Adrenal gland (tissue), 12 donors: ENCODE data around the gene HEBP1. TPM values are rescaled to one million over a fixed set of nuclear protein-coding genes. Genes with fewer than 3 reads are reported as not detected.
A peak's percentile ranks its signal among the peaks of the same experiment; 100 is the strongest.

Experiments
- DNase-seq, 7 donors: peaks; one replicate each; pipeline ENCODE4 v3.0.0-alpha.2; 2019 to 2020
- H3K27ac ChIP-seq, 5 donors: fragments of 200-600 bp; sonication (generic) in 4 of 5; 1 replicate in 3 of 5; 2 replicates in 2 of 5; pipeline versions ENCODE4 v1.5.1 to v1.8.0; 2016 to 2020; ENCODE audit warnings: mild to moderate bottlenecking in 1 of 5
- H3K27me3 ChIP-seq: fragments of 200-600 bp; 2 replicates; pipeline ENCODE4 v1.8.0; 2021
- H3K36me3 ChIP-seq, 2 donors: fragments of 200-600 bp; replicated peaks in 1 of 2; 1 replicate in 1 of 2; 2 replicates in 1 of 2; pipeline versions ENCODE4 v1.5.1 to v1.8.0; 2018 to 2022
- H3K4me1 ChIP-seq, 2 donors: fragments of 200-600 bp; replicated peaks in 1 of 2; 1 replicate in 1 of 2; 2 replicates in 1 of 2; pipeline versions ENCODE4 v1.5.1 to v1.8.0; 2018 to 2021
- H3K4me3 ChIP-seq, 4 donors: fragments of 200-600 bp; sonication (generic) in 3 of 4; one replicate each; pipeline ENCODE4 v1.5.1; 2016 to 2018
- H3K9me3 ChIP-seq, 3 donors: fragments of 200-600 bp; sonication (generic) in 1 of 3; replicated peaks in 1 of 3; 1 replicate in 2 of 3; 2 replicates in 1 of 3; pipeline versions ENCODE4 v1.5.1 to v1.8.0; 2016 to 2021
- POLR2A ChIP-seq, 2 donors: fragments of 450-650 bp; IDR thresholded peaks; one replicate each; pipeline ENCODE4 v1.6.1; 2017; ENCODE audit warnings: antibody characterized with exemption in 2 of 2, mild to moderate bottlenecking in 2 of 2, moderate library complexity in 1 of 2
- WGBS, 4 donors: extraction: QIAGEN DNeasy Blood & Tissue Kit in 2 of 4; methylation state at CpG; one replicate each; pipeline versions ENCODE4 v1.1.5 to v1.1.7; 2013 to 2017; 5-methylcytosine and 5-hydroxymethylcytosine counted together
- intact Hi-C, 2 donors: fragments of 100-400 bp; cut with DNase I; formaldehyde crosslinking; loops; one replicate each; pipeline versions ENCODE4 v1.14.1 to v1.15.0; 2022 to 2023
- polyA plus RNA-seq, 3 donors: library from polyadenylated mRNA; stranded (reverse); fragments of 200-250 nt in 2 of 3; fragments of 350-450 nt in 1 of 3; fragmentation: Illumina TruSeq in 1 of 3; extraction: RNeasy Lipid Tissue Mini Kit (QIAGEN cat#74804) in 1 of 3; gene quantifications; one replicate each; pipeline ENCODE4 v1.2.3, GENCODE V29; 2013 to 2014
- total RNA-seq, 9 donors: library from RNA; depleted of rRNA in 4 of 9; stranded (reverse); fragments of >200 nt in 4 of 9; fragments of 120-200 nt in 1 of 9; fragmentation: NEBNext Ultra II Directional in 1 of 9; extraction: Animal tissue kit (Norgen Biotek cat#: 25700) in 1 of 9; gene quantifications; one replicate each; pipeline versions ENCODE4 v1.1.0 to v1.2.4, GENCODE V29; 2013 to 2023
- TF ChIP-seq, protein P1 (sequence below), 6 experiments: fragments of 450-650 bp in 4 of 6; fragments of 200-600 bp in 2 of 6; sonication (generic) in 1 of 6; IDR thresholded peaks; 1 replicate in 5 of 6; 2 replicates in 1 of 6; pipeline versions ENCODE4 v1.5.1 to v1.8.0; 2016 to 2021; ENCODE audit warnings: antibody characterized with exemption in 6 of 6, mild to moderate bottlenecking in 2 of 6, moderate library complexity in 1 of 6
- donor health status: healthy with polysubstance abuse.
- donor health status: Bipolar disorder and iron deficiency.
- donor health status: DM: yes; HTN: yes; CAD: no.
- donor health status: DM: no; HTN: no; CAD: no.
- donor health status: DM: no; HTN: no; CAD: no.
- donor health status: DM: yes; HTN: yes; CAD: no.

Gene HEBP1
- total and polyA plus RNA-seq, 12 donors = 34.3 to 165 (median 87.5) TPM

DNA sequence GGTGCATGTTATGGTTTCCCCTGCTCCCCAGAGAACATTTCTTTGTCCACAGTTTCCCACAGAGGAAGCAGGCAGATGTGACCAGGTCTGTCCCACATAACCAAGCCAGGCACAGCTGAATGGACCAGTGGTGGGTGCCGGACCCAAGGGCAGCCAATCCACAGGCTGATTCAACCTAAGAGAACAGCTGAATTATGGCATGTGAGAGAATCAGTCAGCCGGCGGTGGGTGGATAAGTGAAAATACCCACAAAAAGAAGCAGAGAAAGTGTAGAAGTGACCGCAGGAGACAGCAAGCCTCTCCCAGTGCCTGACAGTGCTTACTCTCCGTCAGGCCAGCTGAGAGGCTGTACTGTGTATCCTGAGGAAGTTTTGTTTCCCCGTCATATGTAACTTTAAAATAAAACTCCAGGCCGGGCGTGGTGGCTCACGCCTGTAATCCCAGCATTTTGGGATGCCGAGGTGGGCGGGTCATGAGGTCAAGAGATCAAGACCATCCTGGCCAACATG, 63.0 kb downstream of the HEBP1 start:
- DNase-seq = no peak
- H3K27ac ChIP-seq = no peak overlapping the region
- no peaks in the 10 kb centered on the region for H3K27me3 ChIP-seq
- H3K36me3 ChIP-seq = no peaks in the 10 kb centered on the region
- H3K4me3 ChIP-seq = no peak overlapping the region
- no peaks in the 10 kb centered on the region for H3K4me1 ChIP-seq
- TF ChIP-seq, protein P1, sequence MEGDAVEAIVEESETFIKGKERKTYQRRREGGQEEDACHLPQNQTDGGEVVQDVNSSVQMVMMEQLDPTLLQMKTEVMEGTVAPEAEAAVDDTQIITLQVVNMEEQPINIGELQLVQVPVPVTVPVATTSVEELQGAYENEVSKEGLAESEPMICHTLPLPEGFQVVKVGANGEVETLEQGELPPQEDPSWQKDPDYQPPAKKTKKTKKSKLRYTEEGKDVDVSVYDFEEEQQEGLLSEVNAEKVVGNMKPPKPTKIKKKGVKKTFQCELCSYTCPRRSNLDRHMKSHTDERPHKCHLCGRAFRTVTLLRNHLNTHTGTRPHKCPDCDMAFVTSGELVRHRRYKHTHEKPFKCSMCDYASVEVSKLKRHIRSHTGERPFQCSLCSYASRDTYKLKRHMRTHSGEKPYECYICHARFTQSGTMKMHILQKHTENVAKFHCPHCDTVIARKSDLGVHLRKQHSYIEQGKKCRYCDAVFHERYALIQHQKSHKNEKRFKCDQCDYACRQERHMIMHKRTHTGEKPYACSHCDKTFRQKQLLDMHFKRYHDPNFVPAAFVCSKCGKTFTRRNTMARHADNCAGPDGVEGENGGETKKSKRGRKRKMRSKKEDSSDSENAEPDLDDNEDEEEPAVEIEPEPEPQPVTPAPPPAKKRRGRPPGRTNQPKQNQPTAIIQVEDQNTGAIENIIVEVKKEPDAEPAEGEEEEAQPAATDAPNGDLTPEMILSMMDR (IDR thresholded peaks at IDR 0.05) = no peak
- TF ChIP-seq POLR2A (IDR thresholded peaks at IDR 0.05) = no peak
- intact Hi-C loops = no loop called here
- H3K9me3 ChIP-seq = no peaks in the 10 kb centered on the region
- 89 to 94% (median 93%) methylated on average over 11 of the region's 11 CpGs for WGBS, 4 donors

DNA sequence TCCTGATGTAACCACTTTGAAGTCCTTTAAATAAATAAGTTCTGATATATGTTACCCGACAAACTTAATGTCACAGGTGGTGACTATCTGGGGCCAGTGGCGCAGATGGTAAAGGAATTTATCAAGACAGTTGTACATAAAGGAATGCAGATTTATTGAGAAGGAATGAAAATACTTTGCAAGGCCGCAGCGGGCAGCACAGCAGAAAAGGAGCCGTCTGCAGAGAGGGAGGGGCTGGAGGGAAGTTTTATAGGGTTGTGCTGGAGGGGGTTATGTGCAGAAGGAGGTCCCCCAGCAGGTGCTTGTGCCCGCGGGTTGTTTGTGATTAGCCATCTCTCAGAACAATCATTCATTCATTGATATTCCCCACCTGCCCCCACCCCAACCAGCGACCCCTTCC, 65.5 kb downstream of the HEBP1 start:
- Histone ChIP-seq H3K4me1 (no peaks in the 10 kb centered on the region), H3K36me3 (no peaks in the 10 kb centered on the region), H3K27me3 (no peaks in the 10 kb centered on the region), H3K4me3 (no peak overlapping the region), H3K9me3 (no peaks in the 10 kb centered on the region), H3K27ac (no peak overlapping the region)
- no peak for TF ChIP-seq POLR2A (IDR thresholded peaks at IDR 0.05)
- TF ChIP-seq, protein P1 (IDR thresholded peaks at IDR 0.05) = no peak
- intact Hi-C loops = no loop called here
- 62 to 70% (median 67%) methylated on average over 8 of the region's 8 CpGs for WGBS, 4 donors
- DNase-seq = no peak

DNA sequence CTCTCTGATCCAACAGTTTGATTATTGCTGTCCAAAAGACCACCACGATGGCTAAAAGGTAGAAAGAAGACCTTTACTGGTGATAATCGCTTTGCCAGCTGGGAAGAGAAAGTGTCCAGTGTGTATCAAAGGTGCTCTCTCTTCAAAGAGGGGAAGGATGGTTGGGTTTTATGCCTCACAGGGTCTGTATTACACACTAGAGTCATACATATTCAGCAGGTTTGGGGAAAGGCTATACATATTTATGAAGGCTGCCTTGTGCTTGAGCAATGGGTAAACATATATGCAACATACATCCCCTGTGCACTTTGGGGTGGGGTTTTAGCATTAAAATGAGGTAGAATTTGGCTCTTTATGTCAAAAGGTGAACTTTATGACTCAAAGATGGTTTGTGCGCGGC, 66.3 kb downstream of the HEBP1 start:
- Histone ChIP-seq H3K4me3 (no peak overlapping the region), H3K4me1 (no peaks in the 10 kb centered on the region), H3K27ac (no peak overlapping the region), H3K9me3 (no peaks in the 10 kb centered on the region), H3K36me3 (no peaks in the 10 kb centered on the region), H3K27me3 (no peaks in the 10 kb centered on the region)
- TF ChIP-seq, protein P1 (IDR thresholded peaks at IDR 0.05) = no peak
- TF ChIP-seq POLR2A (IDR thresholded peaks at IDR 0.05) = no peak
- peak in 1 of 7 donors; percentile 4 for DNase-seq
- intact Hi-C loops = no loop called here
- WGBS, 4 donors = 90 to 94% (median 92%) methylated on average over 4 of the region's 4 CpGs

DNA sequence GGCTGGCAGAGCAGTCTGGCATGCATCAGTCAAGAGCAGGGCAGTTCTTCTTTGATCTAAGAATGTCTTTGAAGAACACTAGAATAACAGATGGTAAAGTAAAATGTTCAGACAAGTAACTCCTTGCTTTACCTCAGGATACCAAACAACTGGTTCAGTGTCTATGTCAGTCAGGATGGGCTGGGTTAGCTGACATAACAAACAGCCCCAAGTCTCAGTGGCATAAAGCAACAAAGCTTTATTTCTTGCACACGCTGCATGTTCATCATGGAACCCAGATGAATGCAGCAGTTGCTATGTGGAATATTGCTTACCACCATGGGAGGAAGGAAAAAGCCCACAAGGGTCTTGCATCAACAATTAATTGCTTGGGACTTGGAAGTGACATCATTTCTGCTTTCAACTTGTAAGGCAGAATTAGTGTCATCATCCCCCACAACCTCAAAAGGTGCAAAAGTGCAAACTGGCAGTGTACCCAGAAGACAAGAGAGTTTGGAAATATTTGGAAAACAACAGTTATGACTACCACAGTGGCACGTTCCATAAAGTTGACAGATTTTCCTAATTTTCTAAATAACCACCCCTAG, 69.3 kb downstream of the HEBP1 start:
- peak in 1 of 7 donors; percentile 1 for DNase-seq
- intact Hi-C loops = no loop called here
- Histone ChIP-seq H3K4me3 (no peak overlapping the region), H3K9me3 (no peaks in the 10 kb centered on the region), H3K4me1 (peaks cover 2 to 4% of the 10 kb centered on the region in 2 donors), H3K27me3 (no peaks in the 10 kb centered on the region), H3K27ac (no peak overlapping the region), H3K36me3 (no peaks in the 10 kb centered on the region)
- WGBS, 4 donors = 90 to 100% (median 96%) methylated on average over 2 of the region's 2 CpGs
- TF ChIP-seq, protein P1 (IDR thresholded peaks at IDR 0.05) = no peak
- no peak for TF ChIP-seq POLR2A (IDR thresholded peaks at IDR 0.05)
